ENCODE data around the gene WEE2.

WEE2 gene

GRCh38 chr7:141709749-141710148, 1.6 kb downstream of the WEE2 start:
- H3K4me3 ChIP-seq (replicated peaks; ENCODE audit: low read depth, low read length) = no peak overlapping the region
- DNase-seq (ENCODE audit: extremely low read depth, low read depth) = no peak
- no peak for TF ChIP-seq CTCF (IDR thresholded peaks at IDR 0.05; ENCODE audit: low read depth, low read length, missing control alignments)

GRCh38 chr7:141710301-141710700, 2.1 kb downstream of the WEE2 start:
- TF ChIP-seq CTCF (IDR thresholded peaks at IDR 0.05; ENCODE audit: low read depth, low read length, missing control alignments) = no peak
- H3K4me3 ChIP-seq (replicated peaks; ENCODE audit: low read depth, low read length) = no peak overlapping the region
- no peak for DNase-seq (ENCODE audit: extremely low read depth, low read depth)

GRCh38 chr7:141712603-141713255, 4.6 kb downstream of the WEE2 start:
- no peak overlapping the region for H3K4me3 ChIP-seq (replicated peaks; ENCODE audit: low read depth, low read length)
- no peak for TF ChIP-seq CTCF (IDR thresholded peaks at IDR 0.05; ENCODE audit: low read depth, low read length, missing control alignments)
- DNase-seq (ENCODE audit: extremely low read depth, low read depth) = no peak

GRCh38 chr7:141713890-141714289, 5.7 kb downstream of the WEE2 start:
- no peak for TF ChIP-seq CTCF (IDR thresholded peaks at IDR 0.05; ENCODE audit: low read depth, low read length, missing control alignments)
- no peak for DNase-seq (ENCODE audit: extremely low read depth, low read depth)

GRCh38 chr7:141714571-141714970, 6.4 kb downstream of the WEE2 start:
- H3K4me3 ChIP-seq (replicated peaks; ENCODE audit: low read depth, low read length) = no peak overlapping the region
- no peak for DNase-seq (ENCODE audit: extremely low read depth, low read depth)
- no peak for TF ChIP-seq CTCF (IDR thresholded peaks at IDR 0.05; ENCODE audit: low read depth, low read length, missing control alignments)

More at GRCh38 chr7:141713890-141714289, 5.7 kb downstream of the WEE2 start:
- H3K4me3 ChIP-seq (replicated peaks; ENCODE audit: low read depth, low read length) = no peak overlapping the region

- no peak for DNase-seq (ENCODE audit: extremely low read depth, low read depth)
- no peak overlapping the region for H3K4me3 ChIP-seq (replicated peaks; ENCODE audit: low read depth, low read length)
Observed at GRCh38 chr7:141715018-141715417, 6.9 kb downstream of the WEE2 start.

More at GRCh38 chr7:141715018-141715417, 6.9 kb downstream of the WEE2 start:
- TF ChIP-seq CTCF (IDR thresholded peaks at IDR 0.05; ENCODE audit: low read depth, low read length, missing control alignments) = no peak

All from HFF-Myc (cell line).